SK-N-SH (cell line): Measurements from ENCODE around the gene RHBDL1. TPM values are rescaled to one million over a fixed set of nuclear protein-coding genes. Genes with fewer than 3 reads are reported as not detected.

ENCODE experiments used
- CTCF ChIA-PET: fragments of 300-600, 350-600 bp; formaldehyde crosslinking; extraction: SDS; loops from one replicate; lab custom pipeline; 2021; lab: Yijun Ruan, JAX
- POLR2A ChIA-PET: fragments of 350-600 bp; sonication (Branson Sonifier 250); formaldehyde crosslinking; extraction: SDS; loops from one replicate; lab custom pipeline; 2020; ENCODE audit warnings: antibody characterized with exemption, inconsistent platforms; lab: Yijun Ruan, JAX
- DNase-seq: peaks from one replicate; pipeline ENCODE4 v3.0.0; 2012
- H2AFZ ChIP-seq: fragments of 200-600 bp; sonication (generic); 2 replicates; pipeline ENCODE4 v1.8.1; 2016; ENCODE audit warnings: antibody characterized with exemption, mild to moderate bottlenecking, low read depth
- H3F3A ChIP-seq: fragments of 200-600 bp; sonication (generic); replicated peaks from 2 replicates; pipeline ENCODE3; 2016; ENCODE audit warnings: antibody characterized with exemption, mild to moderate bottlenecking; ENCODE audit not compliant: insufficient read depth
- H3K27ac ChIP-seq, 2 experiments: fragments of 200-500 bp in 1 of 2; fragments of 200-600 bp in 1 of 2; sonication (Bioruptor generic) in 1 of 2; sonication (generic), shearing (Covaris generic) in 1 of 2; 2 replicates each; pipeline versions ENCODE4 v1.5.1 to v1.6.1; 2014 to 2016; ENCODE audit warnings: low read depth in 2 of 2, inconsistent platforms in 1 of 2, low read length in 1 of 2, mild to moderate bottlenecking in 1 of 2, mixed read lengths in 1 of 2
- H3K27me3 ChIP-seq: fragments of 200-600 bp; sonication (generic), shearing (Covaris generic); 2 replicates; pipeline ENCODE4 v1.6.1; 2016; ENCODE audit warnings: mixed run types; ENCODE audit not compliant: insufficient read depth
- H3K36me3 ChIP-seq, 2 experiments: fragments of 200-500 bp in 1 of 2; fragments of 200-600 bp in 1 of 2; sonication (Bioruptor generic) in 1 of 2; sonication (generic) in 1 of 2; replicated peaks in 1 of 2; 2 replicates each; pipeline versions ENCODE3 to v1.5.1; 2014 to 2016; ENCODE audit warnings: low read length in 1 of 2, mild to moderate bottlenecking in 1 of 2; ENCODE audit not compliant: insufficient read depth in 2 of 2, control insufficient read depth in 1 of 2
- H3K4me1 ChIP-seq, 2 experiments: fragments of 200-500 bp in 1 of 2; fragments of 200-600 bp in 1 of 2; sonication (Bioruptor generic) in 1 of 2; sonication (generic), shearing (Covaris generic) in 1 of 2; 2 replicates each; pipeline versions ENCODE4 v1.5.1 to v1.6.1; 2014 to 2016; ENCODE audit warnings: low read depth in 1 of 2, low read length in 1 of 2, mixed run types in 1 of 2; ENCODE audit not compliant: insufficient read depth in 2 of 2, control insufficient read depth in 1 of 2
- H3K4me2 ChIP-seq: fragments of 200-600 bp; sonication (generic), shearing (Covaris generic); 2 replicates; pipeline ENCODE4 v1.6.1; 2017; ENCODE audit warnings: mixed run types
- H3K4me3 ChIP-seq, 2 experiments: fragments of 200-500 bp in 1 of 2; fragments of 200-600 bp in 1 of 2; sonication (Bioruptor generic) in 1 of 2; sonication (generic), shearing (Covaris generic) in 1 of 2; 2 replicates each; pipeline versions ENCODE4 v1.5.1 to v1.8.1; 2014 to 2016; ENCODE audit warnings: low read depth in 2 of 2, inconsistent platforms in 1 of 2, low read length in 1 of 2, mild to moderate bottlenecking in 1 of 2, mixed read lengths in 1 of 2, moderate library complexity in 1 of 2
- H3K79me2 ChIP-seq: fragments of 200-600 bp; sonication (generic); 2 replicates; pipeline ENCODE4 v1.8.1; 2017; ENCODE audit warnings: mild to moderate bottlenecking; ENCODE audit not compliant: insufficient read depth
- H3K9ac ChIP-seq: fragments of 200-600 bp; sonication (generic); 2 replicates; pipeline ENCODE4 v1.6.1; 2017; ENCODE audit warnings: mixed run types
- H3K9me2 ChIP-seq: fragments of 200-600 bp; sonication (generic); 2 replicates; pipeline ENCODE4 v1.6.1; 2017; ENCODE audit warnings: mixed run types
- H3K9me3 ChIP-seq: fragments of 200-600 bp; sonication (generic); 2 replicates; pipeline ENCODE4 v1.6.1; 2017; ENCODE audit warnings: mixed run types, mild to moderate bottlenecking, moderate library complexity
- H4K20me1 ChIP-seq: fragments of 200-600 bp; sonication (generic); 2 replicates; pipeline ENCODE4 v1.6.1; 2017; ENCODE audit warnings: mild to moderate bottlenecking, mixed run types; ENCODE audit not compliant: insufficient read depth
- CHD2 ChIP-seq: fragments of 150-350 bp; IDR thresholded peaks from 2 replicates; pipeline ENCODE4 v1.6.1; 2018; ENCODE audit warnings: low read length; ENCODE audit not compliant: partially characterized antibody
- FOXJ3 ChIP-seq: sonication (generic); formaldehyde crosslinking; IDR thresholded peaks from 2 replicates; pipeline ENCODE4 v1.5.1; 2020; ENCODE audit warnings: mild to moderate bottlenecking, missing genetic modification reagents
- GATA2 ChIP-seq: sonication (generic); formaldehyde crosslinking; IDR thresholded peaks from 2 replicates; pipeline ENCODE4 v1.5.0; 2020; ENCODE audit warnings: mild to moderate bottlenecking, missing genetic modification reagents
- NRF1 ChIP-seq: IDR thresholded peaks from 2 replicates; pipeline ENCODE4 v1.6.1; 2012; ENCODE audit warnings: low read depth, mild to moderate bottlenecking, low read length
- RAD21 ChIP-seq: IDR thresholded peaks from 2 replicates; pipeline ENCODE4 v1.6.1; 2012; ENCODE audit warnings: mild to moderate bottlenecking, low read length
- RCOR1 ChIP-seq: fragments of 150-350 bp; IDR thresholded peaks from 2 replicates; pipeline ENCODE4 v1.6.1; 2017; ENCODE audit warnings: antibody characterized with exemption, low read length
- RXRA ChIP-seq: IDR thresholded peaks from 2 replicates; pipeline ENCODE4 v1.4.0; 2012; ENCODE audit warnings: low read depth, mild to moderate bottlenecking, borderline replicate concordance
- SMC3 ChIP-seq: IDR thresholded peaks from 2 replicates; pipeline ENCODE4 v1.6.1; 2012; ENCODE audit warnings: low read depth, low read length, improper control_type of control experiment
- YY1 ChIP-seq: IDR thresholded peaks from 2 replicates; pipeline ENCODE4 v1.4.0; 2012; ENCODE audit warnings: low read depth, mild to moderate bottlenecking
- WGBS: methylation state at CpG from one replicate; pipeline ENCODE4 v1.1.6; 2017; ENCODE audit warnings: low lambda C conversion rate; 5-methylcytosine and 5-hydroxymethylcytosine counted together
- polyA plus RNA-seq, 3 experiments: library from polyadenylated mRNA; depleted of rRNA; stranded (reverse); fragments of >200 nt; gene quantifications; 2 replicates each; pipeline ENCODE4 v1.2.3, GENCODE V29; 2012
- TF ChIP-seq, protein P1 (sequence below): fragments of 200-600 bp; sonication (generic); IDR thresholded peaks from 2 replicates; pipeline ENCODE4 v1.6.1; 2017; ENCODE audit warnings: antibody characterized with exemption, mild to moderate bottlenecking, moderate library complexity
- TF ChIP-seq, protein P2 (sequence below): IDR thresholded peaks from 2 replicates; pipeline ENCODE4 v1.4.0; 2012; ENCODE audit warnings: low read depth, borderline replicate concordance
- TF ChIP-seq, protein P3 (sequence below): fragments of 150-350 bp; IDR thresholded peaks from 2 replicates; pipeline ENCODE4 v1.6.1; 2016; ENCODE audit warnings: mild to moderate bottlenecking, low read depth, low read length
- TF ChIP-seq, protein P4 (sequence below): IDR thresholded peaks from 2 replicates; pipeline ENCODE4 v1.4.0; 2012; ENCODE audit warnings: low read depth
- TF ChIP-seq, protein P5 (sequence below): IDR thresholded peaks from 2 replicates; pipeline ENCODE4 v1.4.0; 2012; ENCODE audit warnings: low read depth, borderline replicate concordance

The RHBDL1 gene
- polyA plus RNA-seq, 1 of the 3 experiments (the other 2 are of a cell fraction): 4.1 TPM

DNA sequence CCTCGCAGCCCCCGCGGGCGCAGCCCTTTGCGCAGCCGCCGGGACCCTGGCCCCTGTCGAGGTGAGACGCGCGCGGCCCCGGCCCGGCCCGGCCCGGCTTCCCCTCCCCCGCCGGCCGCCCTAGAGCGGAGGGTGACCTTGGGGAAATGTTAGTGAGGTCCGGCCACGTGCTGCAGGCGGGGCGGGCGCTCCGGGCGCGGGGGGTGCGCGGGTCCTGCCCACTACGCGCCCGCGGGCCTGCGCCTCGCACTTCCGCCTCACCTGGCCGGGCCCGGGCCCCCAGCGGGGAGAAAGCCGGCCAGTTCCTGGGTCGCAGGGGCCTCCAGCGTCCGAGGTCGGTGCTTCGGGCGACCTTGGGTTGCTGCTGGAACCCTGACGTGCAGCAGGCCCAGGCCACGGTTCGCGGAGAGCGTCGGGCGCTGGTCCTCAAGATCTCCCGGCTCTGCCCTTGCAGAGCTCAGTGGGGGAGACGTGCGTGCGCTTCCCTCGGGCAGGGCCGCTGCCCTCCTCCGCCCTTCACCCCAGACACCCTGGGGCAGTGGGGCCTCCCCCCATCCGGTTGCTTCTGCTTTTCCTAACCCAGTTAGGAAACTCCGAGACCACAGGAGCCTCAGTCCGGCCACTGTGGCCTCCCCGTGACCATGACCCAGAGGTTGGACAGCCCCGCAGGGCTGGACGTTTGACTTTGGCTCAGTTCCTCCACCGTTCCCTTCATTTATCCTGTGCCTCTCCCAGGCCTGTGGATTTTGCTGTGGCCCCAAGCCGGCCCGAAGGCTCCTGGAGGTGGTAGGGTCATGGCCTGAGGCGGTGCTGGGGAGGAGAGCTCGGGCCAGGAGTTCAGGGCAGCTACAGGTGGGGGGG lies 33.1 kb upstream of the RHBDL1 start:
- TF ChIP-seq, protein P1, sequence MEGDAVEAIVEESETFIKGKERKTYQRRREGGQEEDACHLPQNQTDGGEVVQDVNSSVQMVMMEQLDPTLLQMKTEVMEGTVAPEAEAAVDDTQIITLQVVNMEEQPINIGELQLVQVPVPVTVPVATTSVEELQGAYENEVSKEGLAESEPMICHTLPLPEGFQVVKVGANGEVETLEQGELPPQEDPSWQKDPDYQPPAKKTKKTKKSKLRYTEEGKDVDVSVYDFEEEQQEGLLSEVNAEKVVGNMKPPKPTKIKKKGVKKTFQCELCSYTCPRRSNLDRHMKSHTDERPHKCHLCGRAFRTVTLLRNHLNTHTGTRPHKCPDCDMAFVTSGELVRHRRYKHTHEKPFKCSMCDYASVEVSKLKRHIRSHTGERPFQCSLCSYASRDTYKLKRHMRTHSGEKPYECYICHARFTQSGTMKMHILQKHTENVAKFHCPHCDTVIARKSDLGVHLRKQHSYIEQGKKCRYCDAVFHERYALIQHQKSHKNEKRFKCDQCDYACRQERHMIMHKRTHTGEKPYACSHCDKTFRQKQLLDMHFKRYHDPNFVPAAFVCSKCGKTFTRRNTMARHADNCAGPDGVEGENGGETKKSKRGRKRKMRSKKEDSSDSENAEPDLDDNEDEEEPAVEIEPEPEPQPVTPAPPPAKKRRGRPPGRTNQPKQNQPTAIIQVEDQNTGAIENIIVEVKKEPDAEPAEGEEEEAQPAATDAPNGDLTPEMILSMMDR: no peak
- TF ChIP-seq, protein P2, sequence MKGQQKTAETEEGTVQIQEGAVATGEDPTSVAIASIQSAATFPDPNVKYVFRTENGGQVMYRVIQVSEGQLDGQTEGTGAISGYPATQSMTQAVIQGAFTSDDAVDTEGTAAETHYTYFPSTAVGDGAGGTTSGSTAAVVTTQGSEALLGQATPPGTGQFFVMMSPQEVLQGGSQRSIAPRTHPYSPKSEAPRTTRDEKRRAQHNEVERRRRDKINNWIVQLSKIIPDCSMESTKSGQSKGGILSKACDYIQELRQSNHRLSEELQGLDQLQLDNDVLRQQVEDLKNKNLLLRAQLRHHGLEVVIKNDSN: peak; percentile 66; the same call in 1 of the 2 replicates
- no peak for TF ChIP-seq SMC3
- TF ChIP-seq RXRA: no peak
- TF ChIP-seq, protein P3, sequence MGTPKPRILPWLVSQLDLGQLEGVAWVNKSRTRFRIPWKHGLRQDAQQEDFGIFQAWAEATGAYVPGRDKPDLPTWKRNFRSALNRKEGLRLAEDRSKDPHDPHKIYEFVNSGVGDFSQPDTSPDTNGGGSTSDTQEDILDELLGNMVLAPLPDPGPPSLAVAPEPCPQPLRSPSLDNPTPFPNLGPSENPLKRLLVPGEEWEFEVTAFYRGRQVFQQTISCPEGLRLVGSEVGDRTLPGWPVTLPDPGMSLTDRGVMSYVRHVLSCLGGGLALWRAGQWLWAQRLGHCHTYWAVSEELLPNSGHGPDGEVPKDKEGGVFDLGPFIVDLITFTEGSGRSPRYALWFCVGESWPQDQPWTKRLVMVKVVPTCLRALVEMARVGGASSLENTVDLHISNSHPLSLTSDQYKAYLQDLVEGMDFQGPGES: no peak
- TF ChIP-seq CHD2: no peak
- TF ChIP-seq, protein P4, sequence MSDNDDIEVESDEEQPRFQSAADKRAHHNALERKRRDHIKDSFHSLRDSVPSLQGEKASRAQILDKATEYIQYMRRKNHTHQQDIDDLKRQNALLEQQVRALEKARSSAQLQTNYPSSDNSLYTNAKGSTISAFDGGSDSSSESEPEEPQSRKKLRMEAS: peak; percentile 74; the same call in 1 of the 2 replicates
- TF ChIP-seq, protein P5, sequence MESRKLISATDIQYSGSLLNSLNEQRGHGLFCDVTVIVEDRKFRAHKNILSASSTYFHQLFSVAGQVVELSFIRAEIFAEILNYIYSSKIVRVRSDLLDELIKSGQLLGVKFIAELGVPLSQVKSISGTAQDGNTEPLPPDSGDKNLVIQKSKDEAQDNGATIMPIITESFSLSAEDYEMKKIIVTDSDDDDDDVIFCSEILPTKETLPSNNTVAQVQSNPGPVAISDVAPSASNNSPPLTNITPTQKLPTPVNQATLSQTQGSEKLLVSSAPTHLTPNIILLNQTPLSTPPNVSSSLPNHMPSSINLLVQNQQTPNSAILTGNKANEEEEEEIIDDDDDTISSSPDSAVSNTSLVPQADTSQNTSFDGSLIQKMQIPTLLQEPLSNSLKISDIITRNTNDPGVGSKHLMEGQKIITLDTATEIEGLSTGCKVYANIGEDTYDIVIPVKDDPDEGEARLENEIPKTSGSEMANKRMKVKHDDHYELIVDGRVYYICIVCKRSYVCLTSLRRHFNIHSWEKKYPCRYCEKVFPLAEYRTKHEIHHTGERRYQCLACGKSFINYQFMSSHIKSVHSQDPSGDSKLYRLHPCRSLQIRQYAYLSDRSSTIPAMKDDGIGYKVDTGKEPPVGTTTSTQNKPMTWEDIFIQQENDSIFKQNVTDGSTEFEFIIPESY: no peak
- TF ChIP-seq GATA2 (CRISPR knock-in tag): no peak
- no peak for TF ChIP-seq NRF1
- TF ChIP-seq RAD21: no peak
- no peak for TF ChIP-seq FOXJ3 (CRISPR knock-in tag)
- no peak for TF ChIP-seq RCOR1
- TF ChIP-seq YY1: no peak
- TF ChIP-seq, all 33 proteins: peak for 2
- Histone ChIP-seq H3K27me3 (no peaks in the 10 kb centered on the region), H3K9ac (peak overlapping the region; percentile 83; the same call in 1 of the 2 replicates), H3K9me2 (no peaks in the 10 kb centered on the region), H3K4me1 (peaks cover 6 to 35% of the 10 kb centered on the region in 2 experiments; a peak in 2 of 4 replicates), H2AFZ (peak overlapping the region; percentile 35), H3K4me3 (peak overlapping the region; percentile 73 to 76), H3K36me3 (no peaks in the 10 kb centered on the region), H3K4me2 (peak overlapping the region; percentile 86), H4K20me1 (no peaks in the 10 kb centered on the region), H3K9me3 (no peaks in the 10 kb centered on the region), H3K27ac (peak overlapping the region in 1 of 2 experiments; percentile 61; a peak in 1 of 4 replicates), H3F3A (peaks cover 13% of the 10 kb centered on the region), H3K79me2 (peaks cover 11% of the 10 kb centered on the region; the same call in 1 of the 2 replicates)
- DNase-seq: peak; percentile 70
- ChIA-PET CTCF (interaction anchor here (0.6 to 2.1 kb wide), 5 partner anchors 14 to 52 kb away, joined by 3 to 11 read pairs (median 3); partner anchors contain the start of genes RAB40C and STUB1), POLR2A (interaction anchor here (1.0 to 1.9 kb wide), 2 partner anchors 10 to 37 kb away, joined by 4 read pairs; no protein-coding TSS in a partner anchor)
- WGBS: 75% methylated on average over 11 of the region's 72 CpGs
